WTC11 (cell line): Measurements from ENCODE around the gene LOC128125822.

Experiments
- ATAC-seq: fragments of 200-7000 bp; cut with Tn5 transposase; 2 replicates; pipeline ENCODE4 v1.10.0; 2021; ENCODE audit warnings: mild to moderate bottlenecking, moderate library complexity
- CTCF ChIA-PET: fragments of 300-600 bp; sonication (Branson Sonifier 250); formaldehyde crosslinking; loops from one replicate; lab custom pipeline; 2021; ENCODE audit warnings: antibody characterized with exemption; lab: Charles Lee
- POLR2A ChIA-PET: fragments of 350-600 bp; sonication (Branson Sonifier 250); formaldehyde crosslinking; loops from one replicate; lab custom pipeline; 2021; ENCODE audit warnings: antibody characterized with exemption; lab: Charles Lee
- DNase-seq: peaks from one replicate; pipeline ENCODE4 v3.0.0; 2021; ENCODE audit warnings: low spot score
- H3K27ac Mint-ChIP-seq: 2 replicates; pipeline ENCODE4 v1.8.0; 2021; ENCODE audit warnings: mixed read lengths
- H3K27me3 Mint-ChIP-seq: 2 replicates; pipeline ENCODE4 v1.8.0; 2021; ENCODE audit warnings: low read depth, mild to moderate bottlenecking, moderate library complexity, mixed read lengths
- H3K36me3 Mint-ChIP-seq: 2 replicates; pipeline ENCODE4 v1.8.0; 2021; ENCODE audit warnings: mixed read lengths
- H3K4me1 Mint-ChIP-seq: 2 replicates; pipeline ENCODE4 v1.8.0; 2022; ENCODE audit warnings: mixed read lengths
- H3K4me3 Mint-ChIP-seq: 2 replicates; pipeline ENCODE4 v1.8.0; 2021; ENCODE audit warnings: mild to moderate bottlenecking, moderate library complexity, mixed read lengths
- H3K9me3 Mint-ChIP-seq: 2 replicates; pipeline ENCODE4 v1.8.0; 2021; ENCODE audit warnings: mixed read lengths
- ATF1 ChIP-seq: sonication (generic); formaldehyde crosslinking; IDR thresholded peaks from 2 replicates; pipeline ENCODE4 v1.8.1; 2023; ENCODE audit warnings: mild to moderate bottlenecking, moderate library complexity, missing genetic modification reagents
- CREM ChIP-seq: sonication (generic); formaldehyde crosslinking; IDR thresholded peaks from 2 replicates; pipeline ENCODE4 v1.8.1; 2022; ENCODE audit warnings: mild to moderate bottlenecking, missing genetic modification reagents, moderate library complexity
- E2F5 ChIP-seq: sonication (generic); formaldehyde crosslinking; IDR thresholded peaks from 2 replicates; pipeline ENCODE4 v1.8.1; 2022; ENCODE audit warnings: mild to moderate bottlenecking, moderate library complexity, missing genetic modification reagents
- FOXP4 ChIP-seq: sonication (generic); formaldehyde crosslinking; IDR thresholded peaks from 2 replicates; pipeline ENCODE4 v1.8.0; 2022; ENCODE audit warnings: mild to moderate bottlenecking, missing genetic modification reagents
- HMGA2 ChIP-seq: fragments of 250-450 bp; sonication (Bioruptor Pico); IDR thresholded peaks from 2 replicates; pipeline ENCODE4 v1.4.0; 2021; ENCODE audit warnings: mild to moderate bottlenecking, moderate library complexity
- JAZF1 ChIP-seq: fragments of 250-450 bp; sonication (Bioruptor Pico); IDR thresholded peaks from 2 replicates; pipeline ENCODE4 v1.9.0; 2021; ENCODE audit warnings: moderate library complexity, mild to moderate bottlenecking, inconsistent platforms
- MXD4 ChIP-seq: fragments of 250-450 bp; sonication (Bioruptor Pico); IDR thresholded peaks from 2 replicates; pipeline ENCODE4 v1.8.0; 2021; ENCODE audit warnings: mild to moderate bottlenecking, moderate library complexity, borderline replicate concordance
- NFATC4 ChIP-seq: fragments of 250-450 bp; sonication (Bioruptor Pico); IDR thresholded peaks from 2 replicates; pipeline ENCODE4 v1.9.0; 2021; ENCODE audit warnings: mild to moderate bottlenecking
- NR1H2 ChIP-seq: sonication (generic); formaldehyde crosslinking; IDR thresholded peaks from 2 replicates; pipeline ENCODE4 v1.9.0; 2021; ENCODE audit warnings: mild to moderate bottlenecking, moderate library complexity, missing genetic modification reagents
- SMAD4 ChIP-seq: sonication (generic); formaldehyde crosslinking; IDR thresholded peaks from 2 replicates; pipeline ENCODE4 v1.8.0; 2022; ENCODE audit warnings: mild to moderate bottlenecking, missing genetic modification reagents
- SOX15 ChIP-seq: fragments of 250-450 bp; sonication (Bioruptor Pico); IDR thresholded peaks from 2 replicates; pipeline ENCODE4 v1.9.0; 2021; ENCODE audit warnings: mild to moderate bottlenecking
- SP1 ChIP-seq: sonication (generic); formaldehyde crosslinking; conservative IDR thresholded peaks from 2 replicates; pipeline ENCODE4 v1.8.1; 2022; ENCODE audit warnings: missing genetic modification reagents
- TEAD1 ChIP-seq: sonication (generic); formaldehyde crosslinking; IDR thresholded peaks from 2 replicates; pipeline ENCODE4 v1.8.0; 2022; ENCODE audit warnings: mild to moderate bottlenecking, missing genetic modification reagents
- ZMAT4 ChIP-seq: fragments of 250-450 bp; sonication (Bioruptor Pico); IDR thresholded peaks from 2 replicates; pipeline ENCODE4 v1.9.0; 2021; ENCODE audit warnings: mild to moderate bottlenecking
- ZNF396 ChIP-seq: fragments of 250-450 bp; sonication (Bioruptor Pico); IDR thresholded peaks from 2 replicates; pipeline ENCODE4 v1.8.0; 2021; ENCODE audit warnings: mild to moderate bottlenecking, moderate library complexity, borderline replicate concordance
- ZNF423 ChIP-seq: fragments of 250-450 bp; sonication (Bioruptor Pico); IDR thresholded peaks from 2 replicates; pipeline ENCODE4 v2.1.2; 2022; ENCODE audit warnings: mild to moderate bottlenecking, moderate library complexity
- ZNF671 ChIP-seq: fragments of 250-450 bp; sonication (Bioruptor Pico); IDR thresholded peaks from 2 replicates; pipeline ENCODE4 v1.8.0; 2021; ENCODE audit warnings: mild to moderate bottlenecking
- TF ChIP-seq, protein P1 (sequence below): sonication (generic); formaldehyde crosslinking; IDR thresholded peaks from 2 replicates; pipeline ENCODE4 v1.8.1; 2022; ENCODE audit warnings: missing genetic modification reagents, borderline replicate concordance
- TF ChIP-seq, protein P2 (sequence below): sonication (generic); formaldehyde crosslinking; IDR thresholded peaks from 2 replicates; pipeline ENCODE4 v1.8.1; 2023; ENCODE audit warnings: mild to moderate bottlenecking, missing genetic modification reagents, borderline replicate concordance
- TF ChIP-seq, protein P3 (sequence below): fragments of 250-450 bp; sonication (Bioruptor Pico); IDR thresholded peaks from 2 replicates; pipeline ENCODE4 v1.9.0; 2021; ENCODE audit warnings: moderate library complexity, mild to moderate bottlenecking, inconsistent platforms, borderline replicate concordance

The LOC128125822 gene

DNA sequence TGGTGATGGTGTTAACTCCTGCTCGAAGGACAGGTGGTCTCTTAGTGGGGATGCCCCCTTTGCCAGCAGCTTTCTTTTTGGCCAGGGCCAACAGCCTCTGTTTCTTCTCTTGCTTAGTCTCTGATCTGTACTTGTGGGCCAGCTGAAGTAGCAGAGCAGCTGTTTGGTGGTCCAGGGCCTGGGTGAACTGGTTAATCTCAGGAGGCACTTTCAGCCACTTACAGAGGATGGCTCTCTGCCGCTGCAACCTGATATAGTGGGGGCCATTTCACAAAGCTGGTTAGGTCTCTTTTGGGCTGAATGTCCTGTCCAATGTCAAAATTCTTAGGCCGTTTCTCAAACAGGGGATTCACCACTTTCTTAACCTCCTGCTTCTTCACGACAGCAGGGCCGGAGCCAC lies 23.2 kb upstream of the LOC128125822 start (continued):
- TF ChIP-seq JAZF1 (CRISPR knock-in tag), result no peak

- peaks cover 4% of the 10 kb centered on the region for H3K4me1 Mint-ChIP-seq
- TF ChIP-seq SMAD4 (CRISPR knock-in tag), result no peak
- TF ChIP-seq, all 79 proteins: peak for 0
- ChIA-PET POLR2A (no interaction called here), CTCF (no interaction called here)
- H3K27me3 Mint-ChIP-seq, result peaks cover 12% of the 10 kb centered on the region
- no peaks in the 10 kb centered on the region for H3K36me3 Mint-ChIP-seq
- H3K27ac Mint-ChIP-seq, result no peak overlapping the region
- ATAC-seq (no peak), DNase-seq (no peak)
- H3K4me3 Mint-ChIP-seq, result no peak overlapping the region
- H3K9me3 Mint-ChIP-seq, result peaks cover 8% of the 10 kb centered on the region
Measured at GRCh38 chr6:63553208-63553607, 19.1 kb upstream of the LOC128125822 start.

DNA sequence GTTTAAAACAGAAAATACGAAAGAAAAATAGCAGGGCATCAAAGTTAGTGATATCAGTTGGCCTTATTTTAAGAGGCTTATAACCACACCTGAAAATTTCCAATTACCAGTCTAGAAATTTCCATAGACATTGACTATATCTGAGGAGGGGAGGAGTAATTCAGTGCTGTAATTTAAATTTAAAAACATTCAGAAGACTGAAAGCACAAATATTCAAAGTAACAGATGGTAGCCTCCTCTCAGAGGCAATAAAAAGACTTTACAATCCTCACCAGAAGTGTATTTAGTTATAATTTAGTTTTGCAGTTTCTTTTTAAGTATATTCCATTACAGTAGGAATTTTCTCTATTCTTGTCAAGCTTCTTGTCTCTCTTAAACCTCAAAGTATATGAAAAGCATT lies 18.4 kb upstream of the LOC128125822 start:
- ChIA-PET POLR2A (no interaction called here), CTCF (no interaction called here)
- peaks cover 4% of the 10 kb centered on the region for H3K4me1 Mint-ChIP-seq
- H3K9me3 Mint-ChIP-seq, result peaks cover 13% of the 10 kb centered on the region; the same call in 1 of the 2 replicates
- DNase-seq (no peak), ATAC-seq (no peak)
- no peak overlapping the region for H3K4me3 Mint-ChIP-seq
- H3K27me3 Mint-ChIP-seq, result peaks cover 6% of the 10 kb centered on the region
- TF ChIP-seq ATF1, result no peak
- TF ChIP-seq ZNF671 (CRISPR knock-in tag), result no peak
- TF ChIP-seq SOX15 (CRISPR knock-in tag), result no peak
- TF ChIP-seq, protein P1, sequence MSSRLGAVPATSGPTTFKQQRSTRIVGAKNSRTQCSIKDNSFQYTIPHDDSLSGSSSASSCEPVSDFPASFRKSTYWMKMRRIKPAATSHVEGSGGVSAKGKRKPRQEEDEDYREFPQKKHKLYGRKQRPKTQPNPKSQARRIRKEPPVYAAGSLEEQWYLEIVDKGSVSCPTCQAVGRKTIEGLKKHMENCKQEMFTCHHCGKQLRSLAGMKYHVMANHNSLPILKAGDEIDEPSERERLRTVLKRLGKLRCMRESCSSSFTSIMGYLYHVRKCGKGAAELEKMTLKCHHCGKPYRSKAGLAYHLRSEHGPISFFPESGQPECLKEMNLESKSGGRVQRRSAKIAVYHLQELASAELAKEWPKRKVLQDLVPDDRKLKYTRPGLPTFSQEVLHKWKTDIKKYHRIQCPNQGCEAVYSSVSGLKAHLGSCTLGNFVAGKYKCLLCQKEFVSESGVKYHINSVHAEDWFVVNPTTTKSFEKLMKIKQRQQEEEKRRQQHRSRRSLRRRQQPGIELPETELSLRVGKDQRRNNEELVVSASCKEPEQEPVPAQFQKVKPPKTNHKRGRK (CRISPR knock-in tag), result no peak
- TF ChIP-seq SP1 (CRISPR knock-in tag), result no peak
- no peak for TF ChIP-seq ZNF396 (CRISPR knock-in tag)
- no peak for TF ChIP-seq NR1H2 (CRISPR knock-in tag)
- TF ChIP-seq NFATC4 (CRISPR knock-in tag), result no peak
- no peak for TF ChIP-seq E2F5 (CRISPR knock-in tag)
- TF ChIP-seq, protein P2, sequence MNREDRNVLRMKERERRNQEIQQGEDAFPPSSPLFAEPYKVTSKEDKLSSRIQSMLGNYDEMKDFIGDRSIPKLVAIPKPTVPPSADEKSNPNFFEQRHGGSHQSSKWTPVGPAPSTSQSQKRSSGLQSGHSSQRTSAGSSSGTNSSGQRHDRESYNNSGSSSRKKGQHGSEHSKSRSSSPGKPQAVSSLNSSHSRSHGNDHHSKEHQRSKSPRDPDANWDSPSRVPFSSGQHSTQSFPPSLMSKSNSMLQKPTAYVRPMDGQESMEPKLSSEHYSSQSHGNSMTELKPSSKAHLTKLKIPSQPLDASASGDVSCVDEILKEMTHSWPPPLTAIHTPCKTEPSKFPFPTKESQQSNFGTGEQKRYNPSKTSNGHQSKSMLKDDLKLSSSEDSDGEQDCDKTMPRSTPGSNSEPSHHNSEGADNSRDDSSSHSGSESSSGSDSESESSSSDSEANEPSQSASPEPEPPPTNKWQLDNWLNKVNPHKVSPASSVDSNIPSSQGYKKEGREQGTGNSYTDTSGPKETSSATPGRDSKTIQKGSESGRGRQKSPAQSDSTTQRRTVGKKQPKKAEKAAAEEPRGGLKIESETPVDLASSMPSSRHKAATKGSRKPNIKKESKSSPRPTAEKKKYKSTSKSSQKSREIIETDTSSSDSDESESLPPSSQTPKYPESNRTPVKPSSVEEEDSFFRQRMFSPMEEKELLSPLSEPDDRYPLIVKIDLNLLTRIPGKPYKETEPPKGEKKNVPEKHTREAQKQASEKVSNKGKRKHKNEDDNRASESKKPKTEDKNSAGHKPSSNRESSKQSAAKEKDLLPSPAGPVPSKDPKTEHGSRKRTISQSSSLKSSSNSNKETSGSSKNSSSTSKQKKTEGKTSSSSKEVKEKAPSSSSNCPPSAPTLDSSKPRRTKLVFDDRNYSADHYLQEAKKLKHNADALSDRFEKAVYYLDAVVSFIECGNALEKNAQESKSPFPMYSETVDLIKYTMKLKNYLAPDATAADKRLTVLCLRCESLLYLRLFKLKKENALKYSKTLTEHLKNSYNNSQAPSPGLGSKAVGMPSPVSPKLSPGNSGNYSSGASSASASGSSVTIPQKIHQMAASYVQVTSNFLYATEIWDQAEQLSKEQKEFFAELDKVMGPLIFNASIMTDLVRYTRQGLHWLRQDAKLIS (CRISPR knock-in tag), result no peak
- TF ChIP-seq ZMAT4 (CRISPR knock-in tag), result no peak
- TF ChIP-seq MXD4, result no peak
- no peak for TF ChIP-seq CREM (CRISPR knock-in tag)
- no peak for TF ChIP-seq HMGA2
- no peak for TF ChIP-seq FOXP4 (CRISPR knock-in tag)
- TF ChIP-seq SMAD4 (CRISPR knock-in tag), result no peak
- TF ChIP-seq TEAD1 (CRISPR knock-in tag), result no peak
- no peak for TF ChIP-seq ZNF423 (CRISPR knock-in tag)
- TF ChIP-seq, protein P3, sequence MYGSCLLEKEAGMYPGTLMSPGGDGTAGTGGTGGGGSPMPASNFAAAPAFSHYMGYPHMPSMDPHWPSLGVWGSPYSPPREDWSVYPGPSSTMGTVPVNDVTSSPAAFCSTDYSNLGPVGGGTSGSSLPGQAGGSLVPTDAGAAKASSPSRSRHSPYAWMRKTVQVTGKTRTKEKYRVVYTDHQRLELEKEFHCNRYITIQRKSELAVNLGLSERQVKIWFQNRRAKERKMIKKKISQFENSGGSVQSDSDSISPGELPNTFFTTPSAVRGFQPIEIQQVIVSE (CRISPR knock-in tag), result no peak
- no peak overlapping the region for H3K27ac Mint-ChIP-seq
- no peaks in the 10 kb centered on the region for H3K36me3 Mint-ChIP-seq
